Activated CD4-positive, alpha-beta memory T cell treated with anti-CD3 and anti-CD28 coated beads for 36 hours (primary cell): ENCODE results near the gene NCBP2L. TPM values are rescaled to one million over a fixed set of nuclear protein-coding genes. Genes with fewer than 3 reads are reported as not detected.
A peak's percentile ranks its signal among the peaks of the same experiment; 100 is the strongest.

Source experiments
- CTCF ChIA-PET: fragments of 350-600 bp; sonication (Branson Sonifier 250); formaldehyde crosslinking; loops from one replicate; lab custom pipeline; 2021; ENCODE audit warnings: antibody characterized with exemption, inconsistent platforms; lab: Charles Lee
- POLR2A ChIA-PET: fragments of 350-600 bp; sonication (Branson Sonifier 250); formaldehyde crosslinking; loops from one replicate; lab custom pipeline; 2021; ENCODE audit warnings: antibody characterized with exemption; lab: Charles Lee
- DNase-seq: peaks from one replicate; pipeline ENCODE4 v3.0.0-alpha.2; 2020
- H3K27ac Mint-ChIP-seq: one replicate; pipeline ENCODE4 v1.8.0; 2021; ENCODE audit warnings: mixed read lengths
- H3K27me3 Mint-ChIP-seq: one replicate; pipeline ENCODE4 v1.8.0; 2021; ENCODE audit warnings: mixed read lengths
- H3K36me3 Mint-ChIP-seq: one replicate; pipeline ENCODE4 v1.8.0; 2021; ENCODE audit warnings: mixed read lengths
- H3K4me1 Mint-ChIP-seq: one replicate; pipeline ENCODE4 v1.8.0; 2021; ENCODE audit warnings: low read depth, mixed read lengths
- H3K4me3 Mint-ChIP-seq: one replicate; pipeline ENCODE4 v1.8.0; 2021; ENCODE audit warnings: mild to moderate bottlenecking, mixed read lengths
- H3K9me3 Mint-ChIP-seq: one replicate; pipeline ENCODE4 v1.8.0; 2021; ENCODE audit warnings: mixed read lengths
- intact Hi-C: fragments of 100-400 bp; cut with micrococcal nuclease; formaldehyde crosslinking; loops from one replicate; pipeline ENCODE4 v1.15.1; 2023
- total RNA-seq, 2 experiments: library from RNA; stranded (reverse); gene quantifications; one replicate each; pipeline ENCODE4 v1.2.3, GENCODE V29; 2021

Gene NCBP2L
- total RNA-seq, 2 experiments from 2014 or later, result not detected

GRCh38 chrX:107738768-107739167 is 38.8 kb upstream of the NCBP2L start:
- DNase-seq, result no peak
- ChIA-PET POLR2A (interaction anchor here (0.6 kb wide), 1 partner anchor 17 kb away, joined by 3 read pairs; no protein-coding TSS in a partner anchor), CTCF (no interaction called here)
- Mint-ChIP-seq H3K27me3 (peaks cover 2% of the 10 kb centered on the region), H3K4me3 (no peak overlapping the region), H3K4me1 (peaks cover 36% of the 10 kb centered on the region), H3K27ac (no peak overlapping the region), H3K9me3 (no peaks in the 10 kb centered on the region), H3K36me3 (no peaks in the 10 kb centered on the region)
- intact Hi-C loops, result no loop called here

GRCh38 chrX:107739541-107739940 is 38.0 kb upstream of the NCBP2L start:
- Mint-ChIP-seq H3K4me3 (no peak overlapping the region), H3K4me1 (peaks cover 38% of the 10 kb centered on the region), H3K36me3 (no peaks in the 10 kb centered on the region), H3K27me3 (peaks cover 2% of the 10 kb centered on the region), H3K27ac (no peak overlapping the region), H3K9me3 (no peaks in the 10 kb centered on the region)
- DNase-seq, result no peak
- POLR2A ChIA-PET, result interaction anchor here (1.2 to 3.0 kb wide), 2 partner anchors 23 to 111 kb away, joined by 5 to 13 read pairs; partner anchors contain the start of gene PRPS1
- intact Hi-C loops, result no loop called here
- CTCF ChIA-PET, result interaction anchor here (3.0 kb wide), 1 partner anchor 38 kb away, joined by 17 read pairs; the partner anchor contains the start of gene NCBP2L

GRCh38 chrX:107741404-107741790 is 36.1 kb upstream of the NCBP2L start:
- peak overlapping the region; percentile 95 for H3K27ac Mint-ChIP-seq
- peaks cover 39% of the 10 kb centered on the region for H3K4me1 Mint-ChIP-seq
- no peaks in the 10 kb centered on the region for H3K9me3 Mint-ChIP-seq
- no peak for DNase-seq
- H3K4me3 Mint-ChIP-seq, result peak overlapping the region; percentile 79
- intact Hi-C loops, result no loop called here
- H3K27me3 Mint-ChIP-seq, result peaks cover 2% of the 10 kb centered on the region
- ChIA-PET CTCF (interaction anchor here (0.6 to 3.0 kb wide), 6 partner anchors 9 to 82 kb away, joined by 3 to 17 read pairs (median 7); partner anchors contain the start of genes NCBP2L and TSC22D3), POLR2A (interaction anchor here (0.6 to 3.0 kb wide), 6 partner anchors 13 to 113 kb away, joined by 3 to 13 read pairs (median 4); partner anchors contain the start of gene PRPS1)
- no peaks in the 10 kb centered on the region for H3K36me3 Mint-ChIP-seq

- CTCF ChIA-PET, result interaction anchor here (1.5 kb wide), 1 partner anchor 26 kb away, joined by 9 read pairs; no protein-coding TSS in a partner anchor
- peak overlapping the region; percentile 95 for H3K27ac Mint-ChIP-seq
- H3K36me3 Mint-ChIP-seq, result no peaks in the 10 kb centered on the region
- no peaks in the 10 kb centered on the region for H3K9me3 Mint-ChIP-seq
- intact Hi-C loops, result loop anchor here (1.0 kb wide), 4 partner anchors 25 to 114 kb away; partner anchors contain the start of gene PRPS1
- H3K4me3 Mint-ChIP-seq, result peak overlapping the region; percentile 79
- H3K27me3 Mint-ChIP-seq, result peaks cover 2% of the 10 kb centered on the region
- H3K4me1 Mint-ChIP-seq, result peaks cover 39% of the 10 kb centered on the region
- POLR2A ChIA-PET, result no interaction called here
- no peak for DNase-seq
Measured at GRCh38 chrX:107742700-107743191, 34.8 kb upstream of the NCBP2L start.

- H3K27ac Mint-ChIP-seq, result no peak overlapping the region
- CTCF ChIA-PET, result interaction anchor here (1.1 kb wide), 1 partner anchor 34 kb away, joined by 3 read pairs; the partner anchor contains the start of gene NCBP2L
- POLR2A ChIA-PET, result no interaction called here
- H3K36me3 Mint-ChIP-seq, result no peaks in the 10 kb centered on the region
- peaks cover 2% of the 10 kb centered on the region for H3K27me3 Mint-ChIP-seq
- no peaks in the 10 kb centered on the region for H3K9me3 Mint-ChIP-seq
- peaks cover 37% of the 10 kb centered on the region for H3K4me1 Mint-ChIP-seq
- intact Hi-C loops, result no loop called here
- H3K4me3 Mint-ChIP-seq, result no peak overlapping the region
- DNase-seq, result no peak
Measured at GRCh38 chrX:107743995-107744394, 33.5 kb upstream of the NCBP2L start.

- DNase-seq, result no peak
- H3K36me3 Mint-ChIP-seq, result no peaks in the 10 kb centered on the region
- H3K27ac Mint-ChIP-seq, result no peak overlapping the region
- ChIA-PET CTCF (no interaction called here), POLR2A (no interaction called here)
- H3K4me1 Mint-ChIP-seq, result peaks cover 31% of the 10 kb centered on the region
- H3K27me3 Mint-ChIP-seq, result peaks cover 2% of the 10 kb centered on the region
- H3K4me3 Mint-ChIP-seq, result no peak overlapping the region
- no peaks in the 10 kb centered on the region for H3K9me3 Mint-ChIP-seq
- intact Hi-C loops, result no loop called here
Measured at GRCh38 chrX:107744868-107745267, 32.7 kb upstream of the NCBP2L start.

- Mint-ChIP-seq H3K4me1 (peaks cover 6% of the 10 kb centered on the region), H3K27ac (no peak overlapping the region), H3K9me3 (no peaks in the 10 kb centered on the region), H3K4me3 (no peak overlapping the region), H3K36me3 (no peaks in the 10 kb centered on the region), H3K27me3 (no peaks in the 10 kb centered on the region)
- ChIA-PET CTCF (interaction anchor here (0.7 to 1.5 kb wide), 2 partner anchors 28 to 88 kb away, joined by 3 to 5 read pairs; partner anchors contain the start of gene TSC22D3), POLR2A (no interaction called here)
- DNase-seq, result no peak
- intact Hi-C loops, result no loop called here
Measured at GRCh38 chrX:107747596-107748161, 29.9 kb upstream of the NCBP2L start.

GRCh38 chrX:107748506-107748905 is 29.0 kb upstream of the NCBP2L start:
- Mint-ChIP-seq H3K36me3 (no peaks in the 10 kb centered on the region), H3K9me3 (no peaks in the 10 kb centered on the region), H3K27ac (no peak overlapping the region), H3K4me3 (no peak overlapping the region), H3K27me3 (no peaks in the 10 kb centered on the region), H3K4me1 (peaks cover 2% of the 10 kb centered on the region)
- POLR2A ChIA-PET, result no interaction called here
- intact Hi-C loops, result no loop called here
- CTCF ChIA-PET, result interaction anchor here (0.7 kb wide), 1 partner anchor 27 kb away, joined by 3 read pairs; the partner anchor contains the start of gene TSC22D3
- no peak for DNase-seq

GRCh38 chrX:107750263-107750662 is 27.3 kb upstream of the NCBP2L start:
- intact Hi-C loops, result no loop called here
- DNase-seq, result no peak
- ChIA-PET CTCF (interaction anchor here (1.3 kb wide), 1 partner anchor 9 kb away, joined by 3 read pairs; no protein-coding TSS in a partner anchor), POLR2A (no interaction called here)
- no peaks in the 10 kb centered on the region for H3K36me3 Mint-ChIP-seq
- H3K27ac Mint-ChIP-seq, result no peak overlapping the region
- no peak overlapping the region for H3K4me3 Mint-ChIP-seq
- no peaks in the 10 kb centered on the region for H3K4me1 Mint-ChIP-seq
- no peaks in the 10 kb centered on the region for H3K27me3 Mint-ChIP-seq
- no peaks in the 10 kb centered on the region for H3K9me3 Mint-ChIP-seq

GRCh38 chrX:107750861-107751445 is 26.6 kb upstream of the NCBP2L start:
- Mint-ChIP-seq H3K27me3 (no peaks in the 10 kb centered on the region), H3K9me3 (no peaks in the 10 kb centered on the region), H3K36me3 (no peaks in the 10 kb centered on the region), H3K4me1 (peaks cover 5% of the 10 kb centered on the region), H3K4me3 (no peak overlapping the region), H3K27ac (no peak overlapping the region)
- intact Hi-C loops, result no loop called here
- ChIA-PET CTCF (interaction anchor here (0.5 to 1.3 kb wide), 2 partner anchors 10 to 326 kb away, joined by 3 read pairs; no protein-coding TSS in a partner anchor), POLR2A (no interaction called here)
- DNase-seq, result no peak

- no peak for DNase-seq
- Mint-ChIP-seq H3K27me3 (no peaks in the 10 kb centered on the region), H3K4me3 (no peak overlapping the region), H3K36me3 (no peaks in the 10 kb centered on the region), H3K9me3 (no peaks in the 10 kb centered on the region), H3K27ac (no peak overlapping the region), H3K4me1 (peaks cover 5% of the 10 kb centered on the region)
- intact Hi-C loops, result no loop called here
- ChIA-PET CTCF (interaction anchor here (1.5 to 1.6 kb wide), 2 partner anchors 25 to 79 kb away, joined by 3 to 4 read pairs; partner anchors contain the start of gene NCBP2L), POLR2A (no interaction called here)
Measured at GRCh38 chrX:107752043-107752442, 25.5 kb upstream of the NCBP2L start.

GRCh38 chrX:107752714-107753113 is 24.8 kb upstream of the NCBP2L start:
- ChIA-PET POLR2A (no interaction called here), CTCF (interaction anchor here (1.5 to 1.6 kb wide), 2 partner anchors 24 to 80 kb away, joined by 3 to 4 read pairs; partner anchors contain the start of gene NCBP2L)
- H3K36me3 Mint-ChIP-seq, result no peaks in the 10 kb centered on the region
- H3K27me3 Mint-ChIP-seq, result no peaks in the 10 kb centered on the region
- intact Hi-C loops, result no loop called here
- no peaks in the 10 kb centered on the region for H3K9me3 Mint-ChIP-seq
- H3K27ac Mint-ChIP-seq, result no peak overlapping the region
- no peak for DNase-seq
- no peak overlapping the region for H3K4me3 Mint-ChIP-seq
- H3K4me1 Mint-ChIP-seq, result peaks cover 5% of the 10 kb centered on the region
